IMR-90 (cell line): ENCODE results near the gene SUGCT.

Source experiments
- POLR2A ChIP-seq: IDR thresholded peaks from 2 replicates; pipeline ENCODE4 v1.6.1; 2012; ENCODE audit warnings: mild to moderate bottlenecking, low read depth, low read length
- RAD21 ChIP-seq: IDR thresholded peaks from 2 replicates; pipeline ENCODE4 v1.6.1; 2012; ENCODE audit warnings: low read length, improper control_type of control experiment
- TF ChIP-seq, protein P1 (sequence below): conservative IDR thresholded peaks from 2 replicates; pipeline ENCODE4 v1.5.1; 2012; ENCODE audit warnings: mild to moderate bottlenecking, low read depth, low read length, improper control_type of control experiment

DNA sequence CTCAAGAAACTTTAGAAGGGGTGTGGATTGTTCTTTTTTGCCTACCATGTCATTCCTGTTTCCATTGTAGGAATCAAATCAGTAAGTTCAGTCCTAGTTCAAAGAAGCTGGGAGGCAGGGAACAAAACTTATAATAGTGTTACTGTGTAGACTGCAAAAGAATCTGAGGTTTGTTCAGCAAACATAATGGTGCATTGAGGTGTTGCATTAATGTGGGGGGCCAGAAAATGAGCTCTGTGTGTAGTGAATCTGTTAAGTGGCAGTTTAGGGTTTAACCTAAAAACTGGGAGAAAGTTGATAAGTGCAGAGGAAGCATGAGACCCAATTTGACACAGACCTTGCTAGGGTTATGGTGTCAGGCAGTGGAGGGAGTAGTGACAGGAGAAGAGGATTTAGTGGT is 197.7 kb downstream of the SUGCT start:
- TF ChIP-seq POLR2A = no peak
- TF ChIP-seq, protein P1, sequence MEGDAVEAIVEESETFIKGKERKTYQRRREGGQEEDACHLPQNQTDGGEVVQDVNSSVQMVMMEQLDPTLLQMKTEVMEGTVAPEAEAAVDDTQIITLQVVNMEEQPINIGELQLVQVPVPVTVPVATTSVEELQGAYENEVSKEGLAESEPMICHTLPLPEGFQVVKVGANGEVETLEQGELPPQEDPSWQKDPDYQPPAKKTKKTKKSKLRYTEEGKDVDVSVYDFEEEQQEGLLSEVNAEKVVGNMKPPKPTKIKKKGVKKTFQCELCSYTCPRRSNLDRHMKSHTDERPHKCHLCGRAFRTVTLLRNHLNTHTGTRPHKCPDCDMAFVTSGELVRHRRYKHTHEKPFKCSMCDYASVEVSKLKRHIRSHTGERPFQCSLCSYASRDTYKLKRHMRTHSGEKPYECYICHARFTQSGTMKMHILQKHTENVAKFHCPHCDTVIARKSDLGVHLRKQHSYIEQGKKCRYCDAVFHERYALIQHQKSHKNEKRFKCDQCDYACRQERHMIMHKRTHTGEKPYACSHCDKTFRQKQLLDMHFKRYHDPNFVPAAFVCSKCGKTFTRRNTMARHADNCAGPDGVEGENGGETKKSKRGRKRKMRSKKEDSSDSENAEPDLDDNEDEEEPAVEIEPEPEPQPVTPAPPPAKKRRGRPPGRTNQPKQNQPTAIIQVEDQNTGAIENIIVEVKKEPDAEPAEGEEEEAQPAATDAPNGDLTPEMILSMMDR = no peak
- no peak for TF ChIP-seq RAD21
